Measurements from ENCODE around the gene ZNF778.

ZNF778 gene

GRCh38 chr16:89283449-89283848 is 65.9 kb downstream of the ZNF778 start:
- H3K9ac ChIP-seq (ENCODE audit: low read length in 5 of 5), result no peak overlapping the region
- no peaks in the 10 kb centered on the region for H3K9me3 ChIP-seq (ENCODE audit: control insufficient read depth in 5 of 5, low read length in 5 of 5)
- H3K36me3 ChIP-seq (ENCODE audit: control insufficient read depth in 5 of 5, insufficient read depth in 5 of 5, low read length in 5 of 5), result peaks cover 0 to 95% (median 76%) of the 10 kb centered on the region in 5 donors
- no peaks in the 10 kb centered on the region for H3K27me3 ChIP-seq (ENCODE audit: control insufficient read depth in 5 of 5, insufficient read depth in 4 of 5, low read length in 5 of 5)
- H3K4me1 ChIP-seq (ENCODE audit: control insufficient read depth in 5 of 5, insufficient read depth in 5 of 5, low read length in 5 of 5), result no peaks in the 10 kb centered on the region
- no peak overlapping the region for H3K4me3 ChIP-seq (ENCODE audit: low read depth in 1 of 5, low read length in 5 of 5)
- H3K27ac ChIP-seq (ENCODE audit: low read depth, low read length), result no peak overlapping the region

GRCh38 chr16:89285381-89285780 is 67.9 kb downstream of the ZNF778 start:
- Histone ChIP-seq H3K4me1 (ENCODE audit: control insufficient read depth in 5 of 5, insufficient read depth in 5 of 5, low read length in 5 of 5) (peaks cover 0 to 7% (median 0%) of the 10 kb centered on the region in 5 donors), H3K27me3 (ENCODE audit: control insufficient read depth in 5 of 5, insufficient read depth in 4 of 5, low read length in 5 of 5) (no peaks in the 10 kb centered on the region), H3K36me3 (ENCODE audit: control insufficient read depth in 5 of 5, insufficient read depth in 5 of 5, low read length in 5 of 5) (peaks cover 0 to 86% (median 74%) of the 10 kb centered on the region in 5 donors)

GRCh38 chr16:89286096-89286495 is 68.6 kb downstream of the ZNF778 start:
- peaks cover 0 to 86% (median 75%) of the 10 kb centered on the region in 5 donors for H3K36me3 ChIP-seq (ENCODE audit: control insufficient read depth in 5 of 5, insufficient read depth in 5 of 5, low read length in 5 of 5)
- H3K9ac ChIP-seq (ENCODE audit: low read length in 5 of 5), result no peak overlapping the region
- H3K9me3 ChIP-seq (ENCODE audit: control insufficient read depth in 5 of 5, low read length in 5 of 5), result no peaks in the 10 kb centered on the region
- H3K27ac ChIP-seq (ENCODE audit: low read depth, low read length), result no peak overlapping the region
- H3K4me3 ChIP-seq (ENCODE audit: low read depth in 1 of 5, low read length in 5 of 5), result no peak overlapping the region
- H3K4me1 ChIP-seq (ENCODE audit: control insufficient read depth in 5 of 5, insufficient read depth in 5 of 5, low read length in 5 of 5), result peaks cover 0 to 7% (median 0%) of the 10 kb centered on the region in 5 donors
- no peaks in the 10 kb centered on the region for H3K27me3 ChIP-seq (ENCODE audit: control insufficient read depth in 5 of 5, insufficient read depth in 4 of 5, low read length in 5 of 5)

More at GRCh38 chr16:89285381-89285780, 67.9 kb downstream of the ZNF778 start:
- Histone ChIP-seq H3K9ac (ENCODE audit: low read length in 5 of 5) (no peak overlapping the region), H3K4me3 (ENCODE audit: low read depth in 1 of 5, low read length in 5 of 5) (no peak overlapping the region), H3K27ac (ENCODE audit: low read depth, low read length) (no peak overlapping the region), H3K9me3 (ENCODE audit: control insufficient read depth in 5 of 5, low read length in 5 of 5) (no peaks in the 10 kb centered on the region)
